Loucy (cell line): ENCODE measurements around the gene DLG1.

Source experiments
- CTCF ChIP-seq: fragments of 200-600 bp; sonication (generic); conservative IDR thresholded peaks from 2 replicates; pipeline ENCODE4 v1.5.1; 2014; ENCODE audit warnings: mild to moderate bottlenecking, antibody characterized with exemption, low read length
- EZH2phosphoT487 ChIP-seq: fragments of 200-600 bp; IDR thresholded peaks from 2 replicates; pipeline ENCODE4 v1.6.1; 2018; ENCODE audit warnings: antibody characterized with exemption, mild to moderate bottlenecking, moderate library complexity, borderline replicate concordance

GRCh38 chr3:197262709-197263108 is 35.7 kb downstream of the DLG1 start:
- TF ChIP-seq CTCF, result no peak
- TF ChIP-seq EZH2phosphoT487, result no peak
